GM12891 (cell line): ENCODE measurements around the gene EZH1.

Source experiments
- POLR2A ChIP-seq: IDR thresholded peaks from 2 replicates; pipeline ENCODE4 v1.6.1; 2011; ENCODE audit warnings: low read depth, low read length, control low read depth
- POLR2AphosphoS5 ChIP-seq: IDR thresholded peaks from 2 replicates; pipeline ENCODE4 v1.6.1; 2011; ENCODE audit warnings: low read depth, low read length, control low read depth

GRCh38 chr17:42695500-42695899 lies 49.3 kb downstream of the EZH1 start:
- no peak for TF ChIP-seq POLR2AphosphoS5
- TF ChIP-seq POLR2A: no peak
